ENCODE data around the gene MED15. TPM values are rescaled to one million over a fixed set of nuclear protein-coding genes. Genes with fewer than 3 reads are reported as not detected.

MED15 gene
- total RNA-seq, 1 experiment from 2014 or later = 94.7 TPM

DNA sequence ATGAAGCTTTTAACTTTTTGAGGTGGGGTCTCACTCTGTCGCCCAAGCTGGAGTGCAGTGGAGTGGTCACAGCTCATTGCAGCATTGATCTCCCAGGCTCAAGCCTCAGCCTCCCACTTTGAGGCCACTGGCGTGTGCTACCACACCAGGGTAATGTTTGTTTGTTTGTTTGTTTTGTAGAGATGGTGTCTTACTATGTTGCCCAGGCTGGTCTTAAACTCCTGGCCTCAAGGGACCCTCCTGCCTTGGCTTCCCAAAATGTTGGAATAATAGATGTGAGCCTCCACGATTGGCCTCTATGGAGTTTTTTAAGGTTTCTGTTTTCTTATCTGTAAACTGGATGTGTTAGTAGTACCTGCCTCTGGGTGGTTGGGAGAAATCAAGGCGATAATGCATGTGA, 41.4 kb downstream of the MED15 start:
- H3K4me1 ChIP-seq = peaks cover 13% of the 10 kb centered on the region; the same call in 1 of the 2 replicates
- TF ChIP-seq, protein P1, sequence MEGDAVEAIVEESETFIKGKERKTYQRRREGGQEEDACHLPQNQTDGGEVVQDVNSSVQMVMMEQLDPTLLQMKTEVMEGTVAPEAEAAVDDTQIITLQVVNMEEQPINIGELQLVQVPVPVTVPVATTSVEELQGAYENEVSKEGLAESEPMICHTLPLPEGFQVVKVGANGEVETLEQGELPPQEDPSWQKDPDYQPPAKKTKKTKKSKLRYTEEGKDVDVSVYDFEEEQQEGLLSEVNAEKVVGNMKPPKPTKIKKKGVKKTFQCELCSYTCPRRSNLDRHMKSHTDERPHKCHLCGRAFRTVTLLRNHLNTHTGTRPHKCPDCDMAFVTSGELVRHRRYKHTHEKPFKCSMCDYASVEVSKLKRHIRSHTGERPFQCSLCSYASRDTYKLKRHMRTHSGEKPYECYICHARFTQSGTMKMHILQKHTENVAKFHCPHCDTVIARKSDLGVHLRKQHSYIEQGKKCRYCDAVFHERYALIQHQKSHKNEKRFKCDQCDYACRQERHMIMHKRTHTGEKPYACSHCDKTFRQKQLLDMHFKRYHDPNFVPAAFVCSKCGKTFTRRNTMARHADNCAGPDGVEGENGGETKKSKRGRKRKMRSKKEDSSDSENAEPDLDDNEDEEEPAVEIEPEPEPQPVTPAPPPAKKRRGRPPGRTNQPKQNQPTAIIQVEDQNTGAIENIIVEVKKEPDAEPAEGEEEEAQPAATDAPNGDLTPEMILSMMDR (IDR thresholded peaks at IDR 0.05; ENCODE audit: insufficient read depth in 1 of 2, low read depth in 1 of 2, low read length in 1 of 2, severe bottlenecking in 1 of 2, unreplicated experiment in 1 of 2) = no peak
- intact Hi-C loops (cut with micrococcal nuclease; ENCODE audit: unreplicated experiment) = no loop called here
- peaks cover 11% of the 10 kb centered on the region for H3K4me1 Mint-ChIP-seq (ENCODE audit: low read depth, unreplicated experiment)
- peaks cover 49% of the 10 kb centered on the region for H3K36me3 Mint-ChIP-seq (ENCODE audit: insufficient read depth, unreplicated experiment)
- no peaks in the 10 kb centered on the region for H3K36me3 ChIP-seq (ENCODE audit: control insufficient read depth, insufficient read depth, low read length)
- no peak overlapping the region for H3K4me3 ChIP-seq (ENCODE audit: low read depth, low read length)
- CTCF ChIA-PET = no interaction called here
- no peak overlapping the region for H3K27ac Mint-ChIP-seq (ENCODE audit: unreplicated experiment)
- BruUV-seq (replicated peaks) = no TSS peak
- no peaks in the 10 kb centered on the region for H3K27me3 Mint-ChIP-seq (ENCODE audit: insufficient read depth, unreplicated experiment)
- DNase-seq = no peak
- no peaks in the 10 kb centered on the region for H3K27me3 ChIP-seq (replicated peaks; ENCODE audit: control insufficient read depth, insufficient read depth, low read length)
- no peaks in the 10 kb centered on the region for H3K9me3 Mint-ChIP-seq (ENCODE audit: unreplicated experiment)
- no peaks in the 10 kb centered on the region for H3K9me3 ChIP-seq
- H3K4me3 Mint-ChIP-seq (ENCODE audit: unreplicated experiment) = no peak overlapping the region
- POLR2A ChIA-PET = no interaction called here

DNA sequence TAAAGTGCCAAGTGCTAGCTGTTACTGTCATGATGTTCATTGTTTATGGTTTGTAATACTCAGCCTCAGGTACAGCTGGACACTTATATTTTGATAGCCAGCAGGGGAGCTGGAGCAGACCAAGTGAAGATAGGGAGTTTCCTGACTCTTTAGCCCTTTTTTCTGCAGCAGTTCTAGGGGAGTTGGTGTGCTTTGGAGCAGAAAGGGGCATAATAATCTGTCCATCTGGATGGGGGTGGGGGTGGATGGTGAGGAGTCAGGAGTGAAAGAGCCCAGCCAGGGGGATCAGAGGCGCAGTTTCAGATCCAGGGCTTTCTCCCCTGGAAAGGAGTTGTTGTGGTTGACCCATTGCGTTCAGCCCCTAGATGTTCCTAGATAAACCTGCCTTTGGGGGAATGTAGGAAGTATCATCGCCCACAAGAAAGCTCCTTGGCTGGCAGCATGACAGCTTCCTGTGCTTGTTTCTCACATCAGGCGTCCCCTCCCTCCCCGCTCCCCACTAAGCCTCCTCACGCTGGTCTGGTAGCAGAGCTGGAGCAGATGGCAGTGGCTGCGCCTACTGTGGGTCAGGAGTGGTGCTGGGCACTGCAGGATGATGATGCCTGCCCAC, 41.9 kb downstream of the MED15 start:
- POLR2A ChIA-PET = no interaction called here
- H3K4me3 ChIP-seq (ENCODE audit: low read depth, low read length) = no peak overlapping the region
- Mint-ChIP-seq H3K27ac (ENCODE audit: unreplicated experiment) (no peak overlapping the region), H3K9me3 (ENCODE audit: unreplicated experiment) (no peaks in the 10 kb centered on the region), H3K36me3 (ENCODE audit: insufficient read depth, unreplicated experiment) (peaks cover 46% of the 10 kb centered on the region), H3K27me3 (ENCODE audit: insufficient read depth, unreplicated experiment) (no peaks in the 10 kb centered on the region), H3K4me1 (ENCODE audit: low read depth, unreplicated experiment) (peaks cover 11% of the 10 kb centered on the region), H3K4me3 (ENCODE audit: unreplicated experiment) (no peak overlapping the region)
- intact Hi-C loops (cut with micrococcal nuclease; ENCODE audit: unreplicated experiment) = no loop called here
- TF ChIP-seq, protein P1 (IDR thresholded peaks at IDR 0.05; ENCODE audit: insufficient read depth in 1 of 2, low read depth in 1 of 2, low read length in 1 of 2, severe bottlenecking in 1 of 2, unreplicated experiment in 1 of 2) = no peak
- BruUV-seq (replicated peaks) = no TSS peak
- H3K36me3 ChIP-seq (ENCODE audit: control insufficient read depth, insufficient read depth, low read length) = no peaks in the 10 kb centered on the region; the same call in 1 of the 2 replicates
- no peak for DNase-seq
- H3K4me1 ChIP-seq = peaks cover 13% of the 10 kb centered on the region; the same call in 1 of the 2 replicates
- CTCF ChIA-PET = interaction anchor here (0.7 kb wide), 1 partner anchor 19 kb away, joined by 6 read pairs; no protein-coding TSS in a partner anchor
- H3K27me3 ChIP-seq (replicated peaks; ENCODE audit: control insufficient read depth, insufficient read depth, low read length) = no peaks in the 10 kb centered on the region
- H3K9me3 ChIP-seq = no peaks in the 10 kb centered on the region

DNA sequence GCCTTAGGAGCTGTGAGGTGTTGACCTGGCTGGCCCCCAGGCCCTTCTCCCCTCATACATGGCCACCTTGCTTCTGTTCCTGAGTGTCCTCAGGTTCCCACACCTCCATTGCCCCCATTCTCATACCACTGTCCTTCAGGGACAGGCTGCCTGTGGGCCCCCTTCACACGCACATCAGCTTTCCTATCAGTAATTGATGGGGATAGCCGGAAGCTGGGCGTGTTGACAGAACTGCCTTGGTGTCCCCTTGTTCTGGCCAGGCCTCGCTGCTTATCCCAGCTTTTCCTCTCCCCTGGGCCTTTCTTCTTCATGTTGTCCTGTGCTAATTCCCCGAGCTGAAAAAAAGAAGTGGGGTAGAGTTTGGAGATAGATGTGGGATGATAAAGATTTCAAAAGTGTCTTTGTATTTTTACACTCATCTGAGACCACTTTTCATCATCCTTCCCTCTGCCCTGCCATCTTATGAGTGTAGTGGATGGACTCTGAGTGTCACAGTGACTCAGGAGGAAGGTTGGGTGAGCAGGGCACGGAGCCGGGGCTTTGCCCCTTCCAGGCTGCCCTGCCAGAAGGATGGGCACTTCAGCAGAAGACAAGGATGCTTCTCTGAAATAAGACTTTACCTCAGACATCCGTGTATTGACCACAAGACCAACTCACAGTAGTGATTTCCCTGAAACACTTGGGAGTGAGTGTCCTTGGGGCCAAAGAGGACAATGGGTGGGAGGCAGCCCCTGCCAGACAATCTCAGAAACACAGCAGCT, 42.8 kb downstream of the MED15 start:
- H3K4me3 ChIP-seq (ENCODE audit: low read depth, low read length) = no peak overlapping the region
- BruUV-seq (replicated peaks) = no TSS peak
- ChIA-PET CTCF (interaction anchor here (0.7 kb wide), 1 partner anchor 18 kb away, joined by 6 read pairs; no protein-coding TSS in a partner anchor), POLR2A (no interaction called here)
- Mint-ChIP-seq H3K27me3 (ENCODE audit: insufficient read depth, unreplicated experiment) (no peaks in the 10 kb centered on the region), H3K9me3 (ENCODE audit: unreplicated experiment) (no peaks in the 10 kb centered on the region), H3K27ac (ENCODE audit: unreplicated experiment) (no peak overlapping the region), H3K36me3 (ENCODE audit: insufficient read depth, unreplicated experiment) (peaks cover 46% of the 10 kb centered on the region), H3K4me1 (ENCODE audit: low read depth, unreplicated experiment) (peaks cover 11% of the 10 kb centered on the region), H3K4me3 (ENCODE audit: unreplicated experiment) (no peak overlapping the region)
- TF ChIP-seq, protein P1 (IDR thresholded peaks at IDR 0.05; ENCODE audit: insufficient read depth in 1 of 2, low read depth in 1 of 2, low read length in 1 of 2, severe bottlenecking in 1 of 2, unreplicated experiment in 1 of 2) = no peak
- no peaks in the 10 kb centered on the region for H3K27me3 ChIP-seq (replicated peaks; ENCODE audit: control insufficient read depth, insufficient read depth, low read length)
- no peaks in the 10 kb centered on the region; the same call in none of the 2 replicates for H3K36me3 ChIP-seq (ENCODE audit: control insufficient read depth, insufficient read depth, low read length)
- H3K4me1 ChIP-seq = peaks cover 13% of the 10 kb centered on the region; the same call in 1 of the 2 replicates
- no peaks in the 10 kb centered on the region for H3K9me3 ChIP-seq
- intact Hi-C loops (cut with micrococcal nuclease; ENCODE audit: unreplicated experiment) = no loop called here
- no peak for DNase-seq

All from Caco-2 (cell line).